Activated T-helper 2 cell treated with anti-CD3 and anti-CD28 coated beads, Interferon-gamma antibody, Interleukin-2, Interleukin-4, amounts not matched to agents 10 μg/mL and 5 μg/mL and 100 μg/mL, durations not matched to agents 14 hours and 24 hours and 36 hours (primary cell): ENCODE results near the gene RAB11FIP3. TPM values are rescaled to one million over a fixed set of nuclear protein-coding genes. Genes with fewer than 3 reads are reported as not detected.
"Not testable (repeated sequence)": the region's sequence is repeated elsewhere in the genome, so short reads cannot be mapped to it uniquely, and the experiment has no call there.

Experiments
- DNase-seq: peaks from one replicate; pipeline ENCODE4 v3.0.0; 2021; ENCODE audit warnings: low spot score
- H3K27ac Mint-ChIP-seq: one replicate; pipeline ENCODE4 v1.8.0; 2021; ENCODE audit warnings: mixed read lengths
- H3K27me3 Mint-ChIP-seq: one replicate; pipeline ENCODE4 v1.8.0; 2021; ENCODE audit warnings: low read depth, mixed read lengths
- H3K36me3 Mint-ChIP-seq: one replicate; pipeline ENCODE4 v1.8.0; 2021; ENCODE audit warnings: low read depth, mixed read lengths
- H3K4me1 Mint-ChIP-seq: one replicate; pipeline ENCODE4 v1.8.0; 2021; ENCODE audit warnings: low read depth, mixed read lengths
- H3K4me3 Mint-ChIP-seq: one replicate; pipeline ENCODE4 v1.8.0; 2021; ENCODE audit warnings: low read depth, mild to moderate bottlenecking, moderate library complexity, mixed read lengths
- H3K9me3 Mint-ChIP-seq: one replicate; pipeline ENCODE4 v1.8.0; 2021; ENCODE audit warnings: mixed read lengths
- intact Hi-C: fragments of 100-400 bp; cut with micrococcal nuclease; formaldehyde crosslinking; loops from one replicate; pipeline ENCODE4 v1.15.1; 2023
- total RNA-seq: library from RNA; stranded (reverse); gene quantifications from 2 replicates; pipeline ENCODE4 v1.2.3, GENCODE V29; 2022

Gene RAB11FIP3
- total RNA-seq, 1 donor from 2014 or later, result 47.2 TPM

- intact Hi-C loops, result no loop called here
- no peaks in the 10 kb centered on the region for H3K36me3 Mint-ChIP-seq
- H3K4me1 Mint-ChIP-seq, result no peaks in the 10 kb centered on the region
- DNase-seq, result no peak
- H3K27me3 Mint-ChIP-seq, result no peaks in the 10 kb centered on the region
- H3K4me3 Mint-ChIP-seq, result no peak overlapping the region
- no peak overlapping the region for H3K27ac Mint-ChIP-seq
- H3K9me3 Mint-ChIP-seq, result no peaks in the 10 kb centered on the region
These were observed 78.0 kb downstream of the RAB11FIP3 start for GRCh38 chr16:503150-504071.

GRCh38 chr16:505479-506245, 80.2 kb downstream of the RAB11FIP3 start:
- DNase-seq, result no peak
- H3K9me3 Mint-ChIP-seq, result no peaks in the 10 kb centered on the region
- H3K4me3 Mint-ChIP-seq, result no peak overlapping the region
- H3K27me3 Mint-ChIP-seq, result no peaks in the 10 kb centered on the region
- H3K27ac Mint-ChIP-seq, result no peak overlapping the region
- H3K4me1 Mint-ChIP-seq, result no peaks in the 10 kb centered on the region
- H3K36me3 Mint-ChIP-seq, result no peaks in the 10 kb centered on the region
- intact Hi-C loops, result no loop called here

- Mint-ChIP-seq H3K9me3 (no peaks in the 10 kb centered on the region), H3K4me1 (no peaks in the 10 kb centered on the region), H3K4me3 (no peak overlapping the region), H3K27me3 (no peaks in the 10 kb centered on the region), H3K36me3 (no peaks in the 10 kb centered on the region), H3K27ac (no peak overlapping the region)
- no peak for DNase-seq
- intact Hi-C loops, result no loop called here
These were observed 80.7 kb downstream of the RAB11FIP3 start for GRCh38 chr16:506246-506546.

- H3K4me3 Mint-ChIP-seq, H3K27me3 Mint-ChIP-seq, H3K27ac Mint-ChIP-seq, intact Hi-C loops, DNase-seq, H3K36me3 Mint-ChIP-seq, H3K4me1 Mint-ChIP-seq, H3K9me3 Mint-ChIP-seq: not testable (repeated sequence)
These were observed 82.1 kb downstream of the RAB11FIP3 start for GRCh38 chr16:507527-507926.

GRCh38 chr16:507996-508395, 82.5 kb downstream of the RAB11FIP3 start:
- intact Hi-C loops, result no loop called here
- no peak for DNase-seq
- Mint-ChIP-seq H3K4me1 (no peaks in the 10 kb centered on the region), H3K9me3 (no peaks in the 10 kb centered on the region), H3K36me3 (no peaks in the 10 kb centered on the region), H3K27ac (no peak overlapping the region), H3K27me3 (no peaks in the 10 kb centered on the region), H3K4me3 (no peak overlapping the region)

- Mint-ChIP-seq H3K36me3 (no peaks in the 10 kb centered on the region), H3K4me1 (no peaks in the 10 kb centered on the region), H3K27me3 (no peaks in the 10 kb centered on the region), H3K27ac (no peak overlapping the region), H3K4me3 (no peak overlapping the region), H3K9me3 (no peaks in the 10 kb centered on the region)
- intact Hi-C loops, result no loop called here
- DNase-seq, result no peak
These were observed 83.7 kb downstream of the RAB11FIP3 start for GRCh38 chr16:508884-509736.

- intact Hi-C loops, result no loop called here
- Mint-ChIP-seq H3K9me3 (no peaks in the 10 kb centered on the region), H3K4me1 (no peaks in the 10 kb centered on the region), H3K36me3 (peaks cover 6% of the 10 kb centered on the region), H3K27ac (no peak overlapping the region), H3K4me3 (no peak overlapping the region), H3K27me3 (no peaks in the 10 kb centered on the region)
- no peak for DNase-seq
These were observed 84.8 kb downstream of the RAB11FIP3 start for GRCh38 chr16:510066-510825.

- no peak for DNase-seq
- Mint-ChIP-seq H3K4me1 (no peaks in the 10 kb centered on the region), H3K36me3 (peaks cover 6% of the 10 kb centered on the region), H3K4me3 (no peak overlapping the region), H3K27me3 (no peaks in the 10 kb centered on the region), H3K27ac (no peak overlapping the region), H3K9me3 (no peaks in the 10 kb centered on the region)
- intact Hi-C loops, result no loop called here
These were observed 87.4 kb downstream of the RAB11FIP3 start for GRCh38 chr16:512802-513201.

- intact Hi-C loops, result no loop called here
- no peak for DNase-seq
- H3K9me3 Mint-ChIP-seq, result no peaks in the 10 kb centered on the region
- H3K27ac Mint-ChIP-seq, result no peak overlapping the region
- H3K36me3 Mint-ChIP-seq, result peaks cover 6% of the 10 kb centered on the region
- no peaks in the 10 kb centered on the region for H3K4me1 Mint-ChIP-seq
- H3K4me3 Mint-ChIP-seq, result no peak overlapping the region
- no peaks in the 10 kb centered on the region for H3K27me3 Mint-ChIP-seq
These were observed 88.5 kb downstream of the RAB11FIP3 start for GRCh38 chr16:513950-514349.

- no peaks in the 10 kb centered on the region for H3K9me3 Mint-ChIP-seq
- no peak for DNase-seq
These were observed 89.9 kb downstream of the RAB11FIP3 start for GRCh38 chr16:515175-515938.

GRCh38 chr16:515939-516226, 90.4 kb downstream of the RAB11FIP3 start:
- H3K9me3 Mint-ChIP-seq, result no peaks in the 10 kb centered on the region
- no peak for DNase-seq
- H3K27ac Mint-ChIP-seq, result no peak overlapping the region
- H3K4me1 Mint-ChIP-seq, result no peaks in the 10 kb centered on the region
- no peak overlapping the region for H3K4me3 Mint-ChIP-seq
- intact Hi-C loops, result no loop called here
- H3K36me3 Mint-ChIP-seq, result peaks cover 8% of the 10 kb centered on the region
- no peaks in the 10 kb centered on the region for H3K27me3 Mint-ChIP-seq

More at GRCh38 chr16:515175-515938, 89.9 kb downstream of the RAB11FIP3 start:
- no peaks in the 10 kb centered on the region for H3K4me1 Mint-ChIP-seq
- no peak overlapping the region for H3K4me3 Mint-ChIP-seq
- intact Hi-C loops, result no loop called here
- H3K27me3 Mint-ChIP-seq, result no peaks in the 10 kb centered on the region
- H3K36me3 Mint-ChIP-seq, result peaks cover 8% of the 10 kb centered on the region
- no peak overlapping the region for H3K27ac Mint-ChIP-seq

- intact Hi-C loops, result no loop called here
- Mint-ChIP-seq H3K4me1 (no peaks in the 10 kb centered on the region), H3K9me3 (no peaks in the 10 kb centered on the region), H3K27ac (no peak overlapping the region), H3K36me3 (peaks cover 8% of the 10 kb centered on the region), H3K27me3 (no peaks in the 10 kb centered on the region), H3K4me3 (no peak overlapping the region)
- no peak for DNase-seq
These were observed 90.9 kb downstream of the RAB11FIP3 start for GRCh38 chr16:516301-516700.
